Parathyroid adenoma (tissue), 2 donors: ENCODE measurements around the gene S100A1.
A peak's percentile ranks its signal among the peaks of the same experiment; 100 is the strongest.

Source experiments
- H2AFZ ChIP-seq: fragments of 300-600 bp; sonication (generic); one replicate; pipeline ENCODE4 v1.7.0; 2017; ENCODE audit warnings: antibody characterized with exemption, mild to moderate bottlenecking
- H3K27ac ChIP-seq: fragments of 300-600 bp; sonication (generic); one replicate; pipeline ENCODE4 v1.7.0; 2017
- H3K27me3 ChIP-seq: fragments of 300-600 bp; sonication (generic); one replicate; pipeline ENCODE4 v1.7.0; 2017; ENCODE audit warnings: low read length; ENCODE audit not compliant: control insufficient read depth, insufficient read depth
- H3K36me3 ChIP-seq: fragments of 300-600 bp; sonication (generic); one replicate; pipeline ENCODE4 v1.7.0; 2017; ENCODE audit warnings: low read length; ENCODE audit not compliant: control insufficient read depth, insufficient read depth
- H3K4me1 ChIP-seq: fragments of 300-600 bp; sonication (generic); one replicate; pipeline ENCODE4 v1.7.0; 2017; ENCODE audit warnings: control low read depth
- H3K4me2 ChIP-seq: fragments of 300-600 bp; sonication (generic); one replicate; pipeline ENCODE4 v1.7.0; 2017; ENCODE audit warnings: low read length
- H3K4me3 ChIP-seq: fragments of 300-600 bp; sonication (generic); one replicate; pipeline ENCODE4 v1.7.0; 2017; ENCODE audit warnings: low read depth, low read length
- H3K79me2 ChIP-seq: fragments of 300-600 bp; sonication (generic); one replicate; pipeline ENCODE4 v1.7.0; 2017; ENCODE audit warnings: control low read depth
- H3K9ac ChIP-seq: fragments of 300-600 bp; sonication (generic); one replicate; pipeline ENCODE4 v1.7.0; 2017; ENCODE audit warnings: mild to moderate bottlenecking
- H3K9me3 ChIP-seq: fragments of 300-600 bp; sonication (generic); one replicate; pipeline ENCODE4 v1.7.0; 2017; ENCODE audit warnings: low read length; ENCODE audit not compliant: control insufficient read depth
- TF ChIP-seq, protein P1 (sequence below): fragments of 300-600 bp; sonication (generic); IDR thresholded peaks from one replicate; pipeline ENCODE4 v1.7.0; 2017; ENCODE audit warnings: antibody characterized with exemption, mild to moderate bottlenecking
- donor health status: primary hyperparathyroidism.

The S100A1 gene

DNA sequence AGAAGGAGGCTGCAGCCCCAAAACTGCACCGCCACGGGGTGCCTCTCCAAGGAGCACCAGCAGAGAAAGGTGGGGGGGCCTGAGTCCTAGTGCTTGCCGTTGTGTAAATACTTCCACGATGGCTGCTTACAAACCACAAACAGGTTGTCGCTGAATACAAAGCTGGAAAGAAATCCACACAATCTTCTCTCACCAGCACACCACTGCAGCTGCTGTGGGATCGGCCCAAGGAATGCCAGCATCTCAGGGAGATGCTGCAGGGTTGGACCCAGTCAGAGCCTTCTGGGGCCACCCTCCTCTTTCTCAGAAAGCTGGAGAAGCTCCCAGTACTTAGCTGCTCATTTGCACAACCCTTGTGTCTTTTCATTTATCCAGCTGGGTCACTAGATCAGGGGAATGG is 9.1 kb upstream of the S100A1 start:
- Histone ChIP-seq H3K79me2 (peaks cover 2% of the 10 kb centered on the region), H3K4me1 (peaks cover 10% of the 10 kb centered on the region), H3K4me3 (no peak overlapping the region), H3K9me3 (no peaks in the 10 kb centered on the region), H3K4me2 (no peak overlapping the region), H3K27me3 (no peaks in the 10 kb centered on the region), H3K27ac (no peak overlapping the region), H2AFZ (no peak overlapping the region), H3K36me3 (no peaks in the 10 kb centered on the region), H3K9ac (no peak overlapping the region)
- TF ChIP-seq, protein P1, sequence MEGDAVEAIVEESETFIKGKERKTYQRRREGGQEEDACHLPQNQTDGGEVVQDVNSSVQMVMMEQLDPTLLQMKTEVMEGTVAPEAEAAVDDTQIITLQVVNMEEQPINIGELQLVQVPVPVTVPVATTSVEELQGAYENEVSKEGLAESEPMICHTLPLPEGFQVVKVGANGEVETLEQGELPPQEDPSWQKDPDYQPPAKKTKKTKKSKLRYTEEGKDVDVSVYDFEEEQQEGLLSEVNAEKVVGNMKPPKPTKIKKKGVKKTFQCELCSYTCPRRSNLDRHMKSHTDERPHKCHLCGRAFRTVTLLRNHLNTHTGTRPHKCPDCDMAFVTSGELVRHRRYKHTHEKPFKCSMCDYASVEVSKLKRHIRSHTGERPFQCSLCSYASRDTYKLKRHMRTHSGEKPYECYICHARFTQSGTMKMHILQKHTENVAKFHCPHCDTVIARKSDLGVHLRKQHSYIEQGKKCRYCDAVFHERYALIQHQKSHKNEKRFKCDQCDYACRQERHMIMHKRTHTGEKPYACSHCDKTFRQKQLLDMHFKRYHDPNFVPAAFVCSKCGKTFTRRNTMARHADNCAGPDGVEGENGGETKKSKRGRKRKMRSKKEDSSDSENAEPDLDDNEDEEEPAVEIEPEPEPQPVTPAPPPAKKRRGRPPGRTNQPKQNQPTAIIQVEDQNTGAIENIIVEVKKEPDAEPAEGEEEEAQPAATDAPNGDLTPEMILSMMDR, result no peak

GRCh38 chr1:153623101-153623500 is 5.1 kb upstream of the S100A1 start:
- no peak overlapping the region for H3K4me3 ChIP-seq
- H3K4me1 ChIP-seq, result peaks cover 16% of the 10 kb centered on the region
- no peak overlapping the region for H3K9ac ChIP-seq
- H3K9me3 ChIP-seq, result no peaks in the 10 kb centered on the region
- H3K27me3 ChIP-seq, result no peaks in the 10 kb centered on the region
- peaks cover 6% of the 10 kb centered on the region for H3K79me2 ChIP-seq
- no peak overlapping the region for H2AFZ ChIP-seq
- H3K4me2 ChIP-seq, result no peak overlapping the region
- H3K27ac ChIP-seq, result no peak overlapping the region
- TF ChIP-seq, protein P1, result no peak
- H3K36me3 ChIP-seq, result no peaks in the 10 kb centered on the region

DNA sequence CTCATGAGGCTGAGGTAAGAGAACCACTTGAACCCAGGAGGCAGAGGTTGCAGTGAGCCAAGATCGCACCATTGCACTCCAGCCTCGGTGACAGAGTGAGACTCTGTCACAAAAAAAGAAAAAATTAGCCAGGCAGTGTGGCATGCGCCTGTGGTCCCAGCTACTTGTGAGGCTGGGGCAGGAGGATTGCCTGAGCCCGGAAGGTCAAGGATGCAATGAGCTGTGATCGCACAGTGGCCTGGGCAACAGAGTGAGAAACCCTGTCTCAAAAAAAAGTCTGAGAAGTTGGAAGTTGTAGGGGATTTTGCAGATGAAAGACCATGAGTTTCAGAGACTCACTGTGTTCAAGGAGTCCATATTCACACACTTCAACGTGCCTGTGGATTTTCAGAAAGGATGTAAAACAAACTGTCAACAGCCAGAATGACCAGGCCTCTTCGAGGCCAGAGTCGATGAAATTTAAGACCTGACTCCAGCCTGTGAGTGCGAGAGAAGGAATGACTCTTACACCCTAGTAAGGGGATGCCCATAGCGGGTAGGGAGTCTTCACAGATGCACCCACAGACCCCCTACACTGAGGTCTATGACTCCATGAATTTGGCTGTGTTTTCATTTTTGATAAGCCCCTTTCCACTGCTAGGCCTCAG is 3.1 kb upstream of the S100A1 start:
- H3K27ac ChIP-seq, result no peak overlapping the region
- no peaks in the 10 kb centered on the region for H3K36me3 ChIP-seq
- TF ChIP-seq, protein P1, result no peak
- H3K27me3 ChIP-seq, result no peaks in the 10 kb centered on the region
- H2AFZ ChIP-seq, result no peak overlapping the region
- no peak overlapping the region for H3K4me2 ChIP-seq
- peaks cover 6% of the 10 kb centered on the region for H3K79me2 ChIP-seq
- H3K9me3 ChIP-seq, result no peaks in the 10 kb centered on the region
- H3K4me1 ChIP-seq, result peaks cover 16% of the 10 kb centered on the region
- H3K9ac ChIP-seq, result no peak overlapping the region
- no peak overlapping the region for H3K4me3 ChIP-seq

GRCh38 chr1:153626477-153626903 is 1.7 kb upstream of the S100A1 start:
- Histone ChIP-seq H3K9ac (peak overlapping the region; percentile 69), H3K27me3 (no peaks in the 10 kb centered on the region), H3K4me3 (peak overlapping the region; percentile 76), H3K36me3 (no peaks in the 10 kb centered on the region), H2AFZ (peak overlapping the region; percentile 73), H3K79me2 (peaks cover 6% of the 10 kb centered on the region), H3K27ac (peak overlapping the region; percentile 98), H3K4me1 (peaks cover 16% of the 10 kb centered on the region), H3K4me2 (peak overlapping the region; percentile 65), H3K9me3 (no peaks in the 10 kb centered on the region)
- TF ChIP-seq, protein P1, result no peak
